ENCODE results near the gene PIK3CD. TPM values are rescaled to one million over a fixed set of nuclear protein-coding genes. Genes with fewer than 3 reads are reported as not detected.

PIK3CD gene
- total and polyA plus RNA-seq, 2 of the 8 experiments (the other 6 are each of a cell fraction or from before 2014, with no cell fraction given): 20.6 to 24.1 TPM

DNA sequence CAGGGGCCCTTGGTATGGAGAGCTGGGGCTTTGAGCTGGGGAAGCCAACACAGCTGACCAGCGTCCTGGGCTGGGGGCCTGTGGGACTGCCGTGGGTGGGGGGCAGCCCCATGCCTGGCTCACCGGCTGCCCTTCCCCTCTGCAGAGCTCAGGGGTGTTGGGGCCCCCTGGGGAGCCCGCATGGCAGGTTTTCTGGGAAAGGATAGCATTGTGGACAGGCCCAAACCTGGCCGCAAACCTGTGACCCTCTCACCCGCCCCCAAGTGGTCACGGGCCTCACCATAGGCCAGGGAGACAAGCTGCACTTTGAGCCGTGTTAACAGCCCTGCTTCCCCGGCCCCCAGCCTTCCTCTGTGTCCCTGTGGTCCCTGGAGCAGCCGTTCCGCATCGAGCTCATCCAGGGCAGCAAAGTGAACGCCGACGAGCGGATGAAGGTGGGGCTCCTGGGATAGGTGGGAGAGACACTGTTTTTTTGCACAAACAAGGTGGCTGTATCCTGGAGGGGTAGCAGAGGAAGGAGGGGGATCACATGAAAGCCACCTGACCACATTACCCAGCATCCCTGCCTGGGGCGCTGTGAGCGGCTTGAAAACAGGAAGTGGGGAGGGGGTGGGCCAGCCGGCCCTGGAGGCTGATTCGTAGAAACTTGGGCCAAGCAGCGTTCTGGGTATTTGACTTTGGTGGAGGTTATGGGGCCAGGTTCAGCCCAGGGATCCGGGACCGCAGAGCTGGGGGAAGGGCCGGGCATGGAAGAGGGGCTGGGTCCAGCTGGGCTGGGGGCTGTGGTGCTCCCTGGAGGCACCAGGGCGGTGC, 65.9 kb downstream of the PIK3CD start (continued):
- TF ChIP-seq, protein P1, sequence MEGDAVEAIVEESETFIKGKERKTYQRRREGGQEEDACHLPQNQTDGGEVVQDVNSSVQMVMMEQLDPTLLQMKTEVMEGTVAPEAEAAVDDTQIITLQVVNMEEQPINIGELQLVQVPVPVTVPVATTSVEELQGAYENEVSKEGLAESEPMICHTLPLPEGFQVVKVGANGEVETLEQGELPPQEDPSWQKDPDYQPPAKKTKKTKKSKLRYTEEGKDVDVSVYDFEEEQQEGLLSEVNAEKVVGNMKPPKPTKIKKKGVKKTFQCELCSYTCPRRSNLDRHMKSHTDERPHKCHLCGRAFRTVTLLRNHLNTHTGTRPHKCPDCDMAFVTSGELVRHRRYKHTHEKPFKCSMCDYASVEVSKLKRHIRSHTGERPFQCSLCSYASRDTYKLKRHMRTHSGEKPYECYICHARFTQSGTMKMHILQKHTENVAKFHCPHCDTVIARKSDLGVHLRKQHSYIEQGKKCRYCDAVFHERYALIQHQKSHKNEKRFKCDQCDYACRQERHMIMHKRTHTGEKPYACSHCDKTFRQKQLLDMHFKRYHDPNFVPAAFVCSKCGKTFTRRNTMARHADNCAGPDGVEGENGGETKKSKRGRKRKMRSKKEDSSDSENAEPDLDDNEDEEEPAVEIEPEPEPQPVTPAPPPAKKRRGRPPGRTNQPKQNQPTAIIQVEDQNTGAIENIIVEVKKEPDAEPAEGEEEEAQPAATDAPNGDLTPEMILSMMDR (IDR thresholded peaks at IDR 0.05; ENCODE audit: control extremely low read depth in 1 of 3, insufficient read depth in 1 of 3, low read depth in 1 of 3, low read length in 3 of 3): peak in 2 of 3 experiments; percentile 33 to 42; a peak in 1 of 4 replicates
- no peak for TF ChIP-seq RXRA (IDR thresholded peaks at IDR 0.05; ENCODE audit: insufficient read depth, low read depth, low read length)
- TF ChIP-seq, protein P2, sequence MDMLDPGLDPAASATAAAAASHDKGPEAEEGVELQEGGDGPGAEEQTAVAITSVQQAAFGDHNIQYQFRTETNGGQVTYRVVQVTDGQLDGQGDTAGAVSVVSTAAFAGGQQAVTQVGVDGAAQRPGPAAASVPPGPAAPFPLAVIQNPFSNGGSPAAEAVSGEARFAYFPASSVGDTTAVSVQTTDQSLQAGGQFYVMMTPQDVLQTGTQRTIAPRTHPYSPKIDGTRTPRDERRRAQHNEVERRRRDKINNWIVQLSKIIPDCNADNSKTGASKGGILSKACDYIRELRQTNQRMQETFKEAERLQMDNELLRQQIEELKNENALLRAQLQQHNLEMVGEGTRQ (IDR thresholded peaks at IDR 0.05; ENCODE audit: low read length): peak; percentile 67
- peak in 1 of 2 experiments; percentile 34; a peak in 1 of 4 replicates for TF ChIP-seq RAD21 (IDR thresholded peaks at IDR 0.05 in 1 of 2, conservative IDR thresholded peaks at IDR 0.05 in 1 of 2; ENCODE audit: low read depth in 2 of 2, low read length in 2 of 2)
- no peak for TF ChIP-seq SIX5 (IDR thresholded peaks at IDR 0.05; ENCODE audit: low read depth, low read length)
- TF ChIP-seq, protein P3, sequence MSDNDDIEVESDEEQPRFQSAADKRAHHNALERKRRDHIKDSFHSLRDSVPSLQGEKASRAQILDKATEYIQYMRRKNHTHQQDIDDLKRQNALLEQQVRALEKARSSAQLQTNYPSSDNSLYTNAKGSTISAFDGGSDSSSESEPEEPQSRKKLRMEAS (IDR thresholded peaks at IDR 0.05): 0 out of 2 replicates have a peak, but pooled peaks have one; percentile 18
- TF ChIP-seq TAF7 (optimal IDR thresholded peaks at IDR 0.05; ENCODE audit: borderline replicate concordance, low read depth, low read length): no peak

All from H1 (cell line).